ENCODE data around the gene SHISAL1.

The SHISAL1 gene

DNA sequence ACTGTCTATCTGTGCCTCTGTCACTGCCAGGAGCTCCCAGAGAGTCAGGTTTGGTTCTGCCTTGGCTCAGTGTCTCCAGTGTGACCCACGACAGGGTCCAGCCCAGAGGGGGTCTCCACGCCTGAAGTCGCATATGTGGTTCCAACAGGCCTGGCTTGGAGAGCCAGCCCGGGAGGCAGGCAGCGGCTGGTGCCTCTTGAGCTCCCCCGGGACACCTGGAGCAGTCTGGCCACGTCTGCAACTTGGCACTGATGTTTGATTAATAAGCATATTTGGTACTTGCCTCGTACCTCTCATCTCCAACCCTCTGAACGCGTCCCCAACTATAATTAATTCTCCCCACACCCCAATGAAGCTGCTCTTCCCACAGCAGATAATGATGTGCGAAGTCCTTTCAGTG is 31.7 kb upstream of the SHISAL1 start:
- in situ Hi-C loops (cut with HindIII; ENCODE audit: low sequenced_read_pairs) = no loop called here

DNA sequence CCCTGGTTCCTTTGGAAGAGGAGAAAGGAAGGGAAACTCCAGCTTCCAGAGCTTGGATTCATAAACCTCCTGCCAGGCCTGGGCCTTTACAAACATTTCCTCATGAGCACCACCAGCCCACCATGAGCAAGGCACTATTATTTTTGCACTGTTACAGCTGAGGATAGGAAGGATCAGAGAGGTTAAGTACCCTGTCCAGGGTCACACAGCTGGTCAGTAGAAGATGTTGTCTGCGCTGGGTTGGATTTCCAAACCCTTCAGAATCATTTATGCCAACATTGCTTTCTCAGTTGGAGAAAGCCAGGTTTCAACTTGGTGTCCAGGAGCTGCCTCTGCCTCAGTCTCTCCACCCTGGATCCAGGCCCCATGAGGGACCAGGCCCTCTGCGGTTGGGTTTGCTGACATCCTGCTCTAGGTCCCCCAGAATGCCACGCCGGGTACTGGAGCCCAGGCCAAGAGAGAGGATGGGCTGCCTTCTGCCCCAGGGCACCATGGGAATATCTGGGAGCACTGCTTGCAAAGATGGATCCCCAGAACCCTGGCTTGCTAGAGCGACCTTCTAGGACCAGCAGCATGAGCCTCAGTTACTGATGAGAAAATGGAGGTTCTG is 29.7 kb upstream of the SHISAL1 start:
- in situ Hi-C loops (cut with HindIII; ENCODE audit: low sequenced_read_pairs) = no loop called here

DNA sequence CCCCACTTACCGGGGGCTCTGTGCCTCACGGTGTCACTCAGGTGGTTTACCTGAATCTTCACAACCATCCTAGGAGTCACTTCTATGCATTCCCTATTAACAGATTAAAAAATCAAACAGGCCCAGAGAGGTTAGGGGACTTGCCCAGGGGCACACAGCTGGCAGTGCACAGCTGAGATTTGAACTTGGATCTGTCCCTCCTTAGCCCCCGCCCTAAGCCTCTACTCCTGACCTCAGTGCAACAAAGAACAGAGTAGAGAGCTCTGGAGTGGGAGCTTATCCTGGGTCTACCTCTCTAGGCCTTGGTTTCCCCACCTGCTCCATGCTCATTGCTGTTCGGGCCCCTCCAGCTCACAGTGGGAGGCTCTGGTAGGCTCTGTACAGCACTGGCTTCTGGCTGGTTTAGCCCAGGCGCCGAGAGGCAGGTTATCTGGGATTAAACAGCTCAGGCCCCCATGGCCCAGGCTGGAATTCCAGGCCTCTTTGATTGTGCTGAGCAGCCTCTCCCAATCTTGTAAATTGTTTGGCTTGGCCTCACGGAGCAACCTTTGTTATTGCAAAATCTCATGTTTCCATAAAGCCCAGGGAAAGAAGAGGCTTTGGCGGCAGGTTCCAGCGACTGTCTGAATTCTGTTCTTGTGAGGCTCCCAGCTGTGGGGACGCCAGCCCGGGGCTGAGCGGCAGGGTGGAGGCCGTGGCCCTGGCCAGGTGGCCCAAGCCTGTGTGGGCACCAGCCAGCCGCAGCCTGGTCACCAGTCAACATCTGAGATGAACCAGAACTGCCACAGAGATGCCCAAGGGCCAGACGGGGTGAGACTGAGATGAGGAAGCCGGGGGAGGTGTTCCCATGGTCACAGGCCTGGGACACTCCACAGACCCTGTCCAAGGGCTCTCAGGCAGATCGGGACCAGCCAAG is 28.9 kb upstream of the SHISAL1 start:
- in situ Hi-C loops (cut with HindIII; ENCODE audit: low sequenced_read_pairs) = no loop called here

DNA sequence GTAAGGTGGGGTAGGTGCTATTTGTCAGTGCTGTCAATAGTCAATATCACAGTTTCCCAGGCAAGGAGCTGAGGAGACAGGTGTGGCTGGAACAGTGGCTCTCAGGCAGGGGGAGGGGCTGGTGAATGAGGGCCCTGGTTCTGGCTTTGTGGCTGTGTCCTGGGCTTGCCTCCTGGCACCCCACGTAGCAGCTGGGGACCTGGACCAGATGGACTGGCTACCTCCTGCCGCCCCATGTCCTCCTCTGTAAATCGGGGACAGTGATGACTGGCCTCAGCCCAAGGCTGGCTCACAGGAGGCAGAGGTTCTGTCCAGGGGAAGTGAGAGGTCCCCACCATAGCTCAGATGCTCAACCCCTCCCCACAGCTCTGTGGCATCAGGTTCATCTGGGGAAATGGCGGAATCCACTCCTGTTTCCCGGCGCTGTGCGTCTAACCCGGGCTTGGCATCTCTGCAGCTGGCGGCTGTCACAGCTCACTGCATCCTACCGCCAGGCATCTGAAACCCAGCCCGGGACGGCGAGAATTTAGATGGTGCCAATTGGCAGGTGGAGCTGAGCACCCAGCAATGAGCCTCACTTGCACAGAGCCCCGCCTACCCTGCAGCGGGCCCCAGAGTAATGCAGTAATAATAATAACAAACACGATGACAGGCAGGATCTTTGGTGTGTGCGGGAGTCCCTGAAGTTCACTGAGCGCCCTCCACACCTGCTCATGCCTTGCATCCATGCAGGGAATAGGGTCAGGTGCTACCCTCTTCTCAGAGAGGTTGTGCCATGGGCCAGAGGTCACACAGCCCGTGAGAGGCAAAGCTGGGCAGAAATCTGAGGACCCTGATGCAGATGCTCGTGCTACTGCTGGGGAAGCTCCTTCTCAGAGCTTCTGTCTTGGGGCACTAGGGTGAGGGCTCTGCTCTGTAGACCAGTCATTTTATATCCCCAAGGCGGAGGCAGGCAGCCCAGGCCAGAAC is 27.8 kb upstream of the SHISAL1 start:
- in situ Hi-C loops (cut with HindIII; ENCODE audit: low sequenced_read_pairs) = no loop called here

DNA sequence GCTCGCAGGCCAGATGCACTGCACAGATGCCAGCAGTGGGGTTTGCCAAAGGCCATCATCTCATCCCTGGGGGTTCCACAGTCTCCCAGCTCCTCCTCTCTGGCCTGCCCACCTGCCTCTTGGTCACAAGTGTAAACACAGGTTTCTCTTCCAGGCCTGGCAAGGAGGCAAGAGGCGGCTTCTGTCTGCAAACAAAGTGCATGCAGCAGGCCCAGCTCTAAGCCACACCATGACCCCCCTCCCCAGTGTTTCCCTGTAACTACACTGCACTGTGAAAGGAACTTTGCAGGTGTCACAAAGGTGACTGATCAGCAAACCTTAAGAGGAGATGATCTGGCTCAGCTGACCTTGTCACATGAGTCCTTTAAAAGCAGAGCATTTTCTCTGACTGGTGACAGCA is 26.2 kb upstream of the SHISAL1 start:
- in situ Hi-C loops (cut with HindIII; ENCODE audit: low sequenced_read_pairs) = no loop called here

DNA sequence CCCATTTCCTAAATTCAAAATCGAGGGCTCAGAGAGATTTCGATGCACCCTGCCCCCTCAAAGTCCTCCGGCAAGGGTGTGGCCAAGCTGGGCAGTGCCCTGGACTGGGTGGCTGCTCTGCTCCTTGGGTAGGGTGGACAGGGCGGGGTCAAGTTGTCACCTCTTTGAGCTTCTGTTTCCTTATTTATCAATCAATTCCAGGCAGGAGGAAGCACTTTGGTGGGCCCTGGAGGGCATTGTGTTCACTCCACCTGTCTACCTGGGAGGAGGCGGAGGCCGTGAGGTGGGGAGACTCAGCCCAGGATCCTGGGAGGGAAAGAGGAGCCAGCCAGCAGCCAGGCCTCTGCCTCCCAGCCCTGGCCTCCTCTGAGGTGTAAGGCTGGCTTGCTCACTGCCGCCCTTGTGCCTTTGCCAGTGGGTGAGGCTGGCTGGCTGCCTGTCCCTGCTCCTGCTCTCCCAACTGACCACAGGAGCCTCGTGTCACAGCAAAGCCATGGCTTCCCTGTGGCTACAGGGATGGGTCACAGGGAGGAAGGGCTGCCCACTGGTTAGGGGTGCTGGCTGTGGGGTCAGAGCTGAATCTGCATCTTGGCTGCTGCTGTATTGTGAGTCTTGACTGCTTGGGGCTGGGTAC is 25.5 kb upstream of the SHISAL1 start:
- in situ Hi-C loops (cut with HindIII; ENCODE audit: low sequenced_read_pairs) = no loop called here

DNA sequence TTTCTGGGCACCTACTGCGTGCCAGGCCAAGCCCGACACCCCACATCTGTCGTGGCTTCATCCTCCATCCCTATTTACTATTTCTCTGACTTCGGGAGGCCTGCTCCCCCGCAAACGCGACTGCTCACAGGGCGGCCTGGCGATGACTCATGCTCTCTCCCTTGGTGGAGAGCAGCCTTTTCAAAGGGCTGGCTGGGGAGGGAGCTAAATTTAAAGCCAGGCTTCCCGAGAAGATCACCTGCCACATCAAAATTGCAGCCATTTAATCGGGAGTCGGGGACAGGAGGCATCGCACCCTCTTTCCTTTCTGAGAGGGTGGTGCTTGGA is 24.9 kb upstream of the SHISAL1 start:
- in situ Hi-C loops (cut with HindIII; ENCODE audit: low sequenced_read_pairs) = no loop called here

DNA sequence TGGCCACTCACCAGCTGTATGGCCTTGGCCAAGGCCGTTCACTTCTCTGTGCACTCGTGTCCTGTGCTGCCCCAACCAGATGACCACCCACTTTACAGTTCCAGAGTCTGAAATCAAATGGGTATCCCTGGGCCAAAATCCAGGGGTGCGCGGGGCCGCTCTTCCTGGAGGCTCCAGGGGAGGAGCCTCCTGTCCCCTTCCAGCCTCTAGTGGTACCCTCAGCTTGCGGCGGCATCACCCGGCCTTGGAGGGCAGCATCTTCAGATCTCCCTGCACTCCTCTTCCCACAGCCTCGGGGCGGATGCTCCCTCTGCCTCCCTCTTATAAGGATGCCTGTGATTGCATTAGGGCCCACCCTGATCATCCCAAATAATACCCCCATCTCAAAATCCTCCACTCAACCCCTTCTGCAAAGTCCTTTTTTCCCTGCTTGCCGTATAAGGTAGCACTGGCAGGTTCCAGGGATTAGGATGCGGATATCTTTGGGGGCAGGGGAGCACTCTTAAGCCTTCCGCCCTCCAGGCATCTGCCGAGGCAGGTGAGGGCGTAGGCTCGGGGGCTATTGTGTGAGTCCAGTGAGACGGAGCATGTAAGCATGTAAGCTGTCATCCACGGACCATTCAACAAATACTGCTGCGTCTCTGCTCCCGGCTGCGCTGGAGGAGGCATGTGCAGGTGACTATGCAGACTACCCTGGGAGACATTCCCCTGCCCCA is 24.4 kb upstream of the SHISAL1 start:
- in situ Hi-C loops (cut with HindIII; ENCODE audit: low sequenced_read_pairs) = no loop called here

DNA sequence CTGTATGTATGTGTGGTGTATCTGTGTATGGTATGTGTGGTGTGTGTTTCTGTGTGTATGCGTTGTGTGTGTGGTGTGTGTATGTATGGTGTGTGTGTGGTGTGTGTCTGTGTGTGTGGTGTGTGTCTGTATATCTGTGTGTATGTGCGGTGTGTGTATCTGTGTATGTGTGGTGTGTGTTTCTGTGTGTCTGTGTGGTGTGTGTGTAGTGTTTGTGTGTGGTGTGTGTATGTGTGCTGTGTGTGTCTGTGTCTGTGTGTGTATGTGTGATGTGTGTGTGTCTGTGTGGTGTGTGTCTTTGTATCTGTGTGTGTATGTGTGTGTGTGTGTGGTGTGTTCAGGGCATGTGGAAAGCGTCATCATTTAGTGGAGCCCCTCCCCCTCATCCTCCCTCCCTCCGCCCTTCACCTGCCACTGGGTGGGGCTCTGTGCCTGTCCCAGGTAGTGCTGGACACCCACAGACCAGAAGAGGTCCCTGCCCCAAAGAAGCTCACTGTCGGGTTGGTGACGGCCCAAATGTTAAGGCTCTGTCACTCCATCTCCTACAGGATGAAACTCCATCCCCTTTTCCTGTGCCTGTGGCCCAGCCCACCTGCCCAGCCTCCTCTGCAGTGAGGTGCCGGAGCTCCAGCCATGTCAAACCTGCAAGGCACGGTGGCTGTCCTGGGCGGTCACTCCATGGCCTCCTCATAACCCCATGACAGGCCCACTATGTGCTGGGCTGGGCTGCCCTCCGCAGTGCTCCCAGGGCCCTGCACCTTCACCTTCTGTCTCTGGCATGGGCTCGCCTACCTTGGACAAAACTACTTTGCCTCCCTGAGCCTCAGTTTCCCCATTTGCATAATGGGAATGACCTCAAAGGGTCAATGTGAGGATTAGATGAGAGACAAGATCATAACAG is 23.4 kb upstream of the SHISAL1 start:
- in situ Hi-C loops (cut with HindIII; ENCODE audit: low sequenced_read_pairs) = no loop called here

DNA sequence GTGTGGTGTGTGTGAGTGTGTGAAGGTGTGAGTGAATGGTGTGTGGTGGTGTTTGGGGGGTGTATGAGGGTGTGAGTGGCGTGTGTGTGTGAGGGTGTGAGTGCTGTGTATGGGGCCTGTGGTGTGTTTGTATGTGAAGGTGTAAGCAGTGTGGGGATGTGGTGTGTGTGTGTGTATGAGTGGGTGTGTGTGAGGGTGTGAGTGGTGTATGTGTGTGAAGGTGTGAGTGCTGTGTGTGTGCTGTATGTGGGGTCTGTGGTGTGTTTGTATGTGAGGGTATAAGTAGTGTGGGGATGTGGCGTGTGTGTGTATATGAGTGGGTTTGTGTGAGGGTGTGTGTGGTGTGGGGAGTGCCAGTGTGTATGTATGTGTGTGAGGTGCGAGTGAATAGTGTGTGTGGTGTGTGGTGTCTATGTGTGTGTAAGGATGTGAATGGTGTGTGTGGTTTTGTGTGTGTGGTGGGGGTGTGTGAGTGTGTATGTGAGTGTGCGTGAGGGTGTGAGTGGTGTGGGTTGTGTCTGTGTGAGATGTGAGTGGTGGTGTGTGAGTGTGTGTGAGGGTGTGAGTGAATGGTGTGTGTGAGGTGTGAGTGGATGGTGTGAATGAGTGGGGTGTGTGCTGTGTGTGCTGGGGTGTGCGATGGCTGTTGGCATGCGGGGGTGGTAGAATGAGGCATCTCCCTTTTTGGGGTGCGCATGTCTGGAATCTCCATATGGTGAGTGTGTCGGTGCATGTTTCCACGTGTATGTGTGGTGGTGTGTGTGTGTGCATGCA is 22.5 kb upstream of the SHISAL1 start:
- in situ Hi-C loops (cut with HindIII; ENCODE audit: low sequenced_read_pairs) = no loop called here

DNA sequence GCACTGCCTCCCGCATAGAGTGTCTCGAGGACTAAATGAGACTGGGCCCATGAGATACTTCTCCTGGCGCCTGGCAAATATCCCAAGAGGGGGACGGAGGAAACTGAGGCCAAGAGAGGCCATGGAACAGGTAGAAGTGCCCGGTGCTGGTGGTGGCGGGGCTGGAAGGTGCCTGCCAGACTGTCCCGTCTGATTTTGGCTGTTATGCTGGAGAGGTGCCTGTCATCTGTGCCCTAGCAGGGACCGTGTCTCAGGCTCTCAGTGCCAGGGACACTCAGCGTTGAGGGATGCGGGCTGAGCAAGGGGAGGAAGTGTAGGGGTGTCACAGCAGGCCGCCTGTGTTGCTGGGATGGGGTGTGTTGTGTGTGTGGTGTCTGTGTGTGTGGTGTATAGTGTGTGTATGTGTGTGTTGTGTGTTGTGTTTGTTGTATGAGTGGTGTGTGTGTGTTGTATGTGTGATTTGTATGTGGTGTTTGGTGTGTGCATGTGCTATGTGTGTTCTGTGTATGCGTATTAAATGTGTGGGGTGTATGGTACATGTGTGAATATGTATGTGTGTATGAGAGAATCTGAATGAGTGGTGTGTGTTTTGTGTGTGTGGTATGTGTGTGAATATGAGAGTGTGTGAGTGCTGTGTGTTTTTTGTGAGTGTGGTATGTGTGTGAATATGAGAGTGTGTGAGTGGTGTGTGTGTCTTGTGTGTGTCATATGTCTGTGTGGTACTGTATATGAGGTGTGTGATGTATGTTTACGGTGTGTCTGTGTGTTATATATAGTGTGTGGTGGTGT is 21.3 kb upstream of the SHISAL1 start:
- in situ Hi-C loops (cut with HindIII; ENCODE audit: low sequenced_read_pairs) = no loop called here

DNA sequence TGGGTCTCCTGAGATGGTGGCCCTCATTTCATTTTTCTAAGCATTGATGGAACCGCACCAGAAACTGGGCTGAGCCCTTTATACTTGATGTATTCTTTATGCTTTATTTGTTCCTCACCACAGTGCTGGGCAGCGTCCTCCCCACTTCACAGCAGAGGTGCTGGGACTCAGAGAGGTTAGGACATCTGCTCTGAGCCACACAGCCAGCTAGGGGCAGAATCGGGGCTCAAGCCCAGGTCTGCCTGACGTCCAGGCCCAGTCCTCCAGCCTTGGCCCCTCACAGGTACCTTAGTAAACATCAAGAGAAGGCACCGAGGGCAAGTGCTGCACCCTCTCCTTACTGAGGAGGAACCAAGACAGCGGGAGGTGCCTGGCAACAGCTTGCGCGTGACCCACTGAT is 20.2 kb upstream of the SHISAL1 start:
- in situ Hi-C loops (cut with HindIII; ENCODE audit: low sequenced_read_pairs) = no loop called here

DNA sequence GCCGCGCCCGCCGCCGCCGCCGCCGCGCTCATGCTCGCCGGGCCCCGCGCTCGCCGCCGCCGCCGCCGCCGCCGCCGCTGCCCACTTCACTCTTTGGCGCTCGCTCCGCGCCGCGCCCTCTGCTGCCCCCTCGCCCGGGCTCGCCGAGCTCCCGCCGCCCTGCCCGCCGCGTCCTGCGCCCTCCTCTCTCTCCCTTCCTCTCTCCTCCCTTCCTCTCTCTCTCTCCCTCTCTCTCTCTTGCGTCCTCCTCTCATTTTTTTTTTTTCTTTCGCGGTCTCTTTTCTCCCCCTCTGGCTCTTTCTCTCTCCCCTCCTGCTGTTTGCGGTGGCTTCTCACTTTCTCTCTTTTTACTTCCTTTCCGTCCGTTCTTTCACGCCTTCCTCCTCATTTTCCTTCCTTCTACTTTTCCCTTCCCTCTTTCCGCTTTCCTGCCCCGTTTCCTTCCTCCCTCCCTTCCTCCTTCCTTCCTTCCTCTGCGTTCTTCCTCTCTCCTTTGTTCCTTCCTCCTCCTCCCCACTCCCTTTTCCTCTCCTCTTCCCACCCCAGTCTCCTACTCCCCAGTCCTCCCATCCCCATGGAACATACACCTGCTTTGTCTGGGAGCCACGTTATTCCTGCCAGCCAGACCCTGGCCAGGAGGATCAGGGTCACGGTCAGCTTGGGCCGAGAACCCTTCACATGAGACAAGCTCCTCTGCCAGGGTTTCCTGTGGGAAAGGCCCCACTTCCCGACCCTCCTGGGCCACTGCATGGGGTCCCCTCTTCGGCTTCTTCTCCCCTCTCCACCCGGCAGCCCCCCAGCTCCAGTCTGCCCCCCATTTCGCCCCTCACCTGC is 19.3 kb upstream of the SHISAL1 start:
- in situ Hi-C loops (cut with HindIII; ENCODE audit: low sequenced_read_pairs) = no loop called here

DNA sequence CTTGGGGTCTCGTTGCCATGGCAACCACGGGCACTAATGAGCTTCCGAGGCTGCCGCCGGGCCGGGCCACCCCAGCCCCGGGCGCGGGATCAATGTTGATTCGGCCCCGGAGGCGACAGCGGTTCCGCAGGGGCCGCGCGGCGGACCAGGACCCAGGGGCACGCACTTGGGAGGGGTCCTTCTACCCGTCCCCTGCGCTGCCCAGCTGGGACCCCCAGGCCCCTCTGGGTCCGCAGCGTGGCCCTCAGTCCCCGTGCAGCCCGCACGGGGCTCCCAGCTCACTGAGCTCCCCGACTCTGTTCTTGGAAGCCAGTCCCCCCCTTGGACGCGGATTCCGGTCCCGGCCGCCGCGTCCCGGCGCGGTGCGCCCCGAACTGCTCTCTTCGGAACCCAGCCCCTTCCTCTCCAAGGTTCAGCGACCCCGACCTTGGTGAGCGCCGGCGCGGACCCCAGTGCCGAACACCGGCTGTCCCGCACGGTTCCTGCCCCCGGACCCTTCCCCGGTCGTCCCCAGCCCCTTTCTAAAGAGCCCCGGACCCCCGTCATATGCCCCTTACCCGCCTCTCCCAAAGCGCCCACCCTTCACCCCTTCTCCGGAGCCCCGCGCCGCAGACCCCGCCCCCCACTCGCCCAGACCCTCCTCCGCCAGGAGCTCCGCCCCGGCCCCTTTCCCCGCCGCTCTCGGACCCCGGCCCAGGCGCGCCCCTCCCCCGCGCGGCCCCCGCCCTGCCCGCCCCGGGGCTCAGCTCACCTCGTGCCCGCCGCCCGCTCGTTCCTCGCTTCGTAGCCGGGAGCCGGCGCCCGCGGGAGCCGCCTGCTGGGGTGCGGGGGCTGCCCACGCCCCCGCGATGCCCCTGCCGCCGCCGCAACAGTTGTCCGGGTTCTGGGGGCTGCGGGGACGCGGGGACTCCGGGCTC is 18.3 kb upstream of the SHISAL1 start:
- in situ Hi-C loops (cut with HindIII; ENCODE audit: low sequenced_read_pairs) = no loop called here

DNA sequence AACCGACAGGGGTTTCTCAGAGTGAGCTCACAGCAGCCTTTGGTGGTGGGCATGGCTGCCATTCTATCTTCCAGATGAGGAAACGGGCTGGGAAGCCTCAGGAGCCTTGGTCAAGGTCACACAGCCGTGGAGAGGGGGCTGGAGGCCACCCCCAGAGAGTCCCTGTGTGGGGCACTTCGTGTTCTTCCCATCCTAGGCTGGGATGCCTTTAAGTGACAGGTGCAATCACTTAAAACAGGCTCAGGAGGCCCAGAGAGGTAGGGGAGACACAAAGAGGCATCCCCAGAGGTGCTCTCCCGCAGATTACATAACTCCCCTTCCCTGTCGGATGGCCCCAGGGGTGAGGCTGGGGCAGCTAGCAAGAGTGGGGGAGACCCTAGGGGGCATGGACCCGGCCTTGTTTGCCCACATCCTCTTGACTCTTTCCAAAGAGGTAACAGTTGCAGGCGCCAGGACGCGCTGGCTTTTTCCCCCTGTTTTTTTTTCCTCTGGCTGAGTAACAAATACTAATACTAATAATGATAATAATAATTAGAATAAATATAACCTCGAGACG is 17.5 kb upstream of the SHISAL1 start:
- in situ Hi-C loops (cut with HindIII; ENCODE audit: low sequenced_read_pairs) = no loop called here
